GM18520 (cell line): ENCODE measurements around the gene DIP2C.
"Not testable (repeated sequence)": the region's sequence is repeated elsewhere in the genome, so short reads cannot be mapped to it uniquely, and the experiment has no call there.

Experiments used
- ATAC-seq: cut with Tn5 transposase; IDR thresholded peaks from one replicate; pipeline ENCODE4 v1.9.1; 2021; ENCODE audit not compliant: unreplicated experiment

DIP2C gene

GRCh38 chr10:404991-405390, 284.5 kb downstream of the DIP2C start:
- ATAC-seq, result no peak

GRCh38 chr10:404346-404745, 285.1 kb downstream of the DIP2C start:
- ATAC-seq, result no peak

- no peak for ATAC-seq
Observed at GRCh38 chr10:398954-399353, 290.5 kb downstream of the DIP2C start.

GRCh38 chr10:397321-398068, 292.0 kb downstream of the DIP2C start:
- ATAC-seq, result no peak

GRCh38 chr10:396535-397220, 292.8 kb downstream of the DIP2C start:
- ATAC-seq, result no peak

GRCh38 chr10:396107-396506, 293.4 kb downstream of the DIP2C start:
- no peak for ATAC-seq

- ATAC-seq, result no peak
Observed at GRCh38 chr10:395665-396064, 293.8 kb downstream of the DIP2C start.

GRCh38 chr10:394439-395101, 294.9 kb downstream of the DIP2C start:
- ATAC-seq, result not testable (repeated sequence)

- ATAC-seq, result no peak
Observed at GRCh38 chr10:393787-394438, 295.6 kb downstream of the DIP2C start.

- ATAC-seq, result no peak
Observed at GRCh38 chr10:393106-393745, 296.2 kb downstream of the DIP2C start.

GRCh38 chr10:392705-393037, 296.8 kb downstream of the DIP2C start:
- ATAC-seq, result no peak

GRCh38 chr10:391847-392704, 297.4 kb downstream of the DIP2C start:
- ATAC-seq, result no peak

- no peak for ATAC-seq
Observed at GRCh38 chr10:391305-391704, 298.2 kb downstream of the DIP2C start.

- no peak for ATAC-seq
Observed at GRCh38 chr10:390449-391100, 298.9 kb downstream of the DIP2C start.

- no peak for ATAC-seq
Observed at GRCh38 chr10:389836-390448, 299.5 kb downstream of the DIP2C start.

GRCh38 chr10:389261-389790, 300.1 kb downstream of the DIP2C start:
- no peak for ATAC-seq

GRCh38 chr10:388661-389045, 300.8 kb downstream of the DIP2C start:
- ATAC-seq, result no peak

- ATAC-seq, result no peak
Observed at GRCh38 chr10:387909-388660, 301.4 kb downstream of the DIP2C start.

GRCh38 chr10:387593-387891, 301.9 kb downstream of the DIP2C start:
- no peak for ATAC-seq
